Activated T-helper 1 cell treated with anti-CD3 and anti-CD28 coated beads, Interleukin-2, amount 50 U/mL, for 16 hours (primary cell): ENCODE measurements around the gene FREM2.

Experiments used
- DNase-seq, 2 donors: peaks; one replicate each; pipeline ENCODE4 v3.0.0-alpha.2; 2020; ENCODE audit warnings: low read depth in 1 of 2, low spot score in 1 of 2

FREM2 gene

GRCh38 chr13:38824342-38824741, 137.5 kb downstream of the FREM2 start:
- no peak for DNase-seq

GRCh38 chr13:38826182-38826813, 139.4 kb downstream of the FREM2 start:
- DNase-seq, result no peak

- no peak for DNase-seq
Measured at GRCh38 chr13:38830442-38831045, 143.7 kb downstream of the FREM2 start.

- no peak for DNase-seq
Measured at GRCh38 chr13:38844581-38844980, 157.7 kb downstream of the FREM2 start.

- DNase-seq, result no peak
Measured at GRCh38 chr13:38848360-38848759, 161.5 kb downstream of the FREM2 start.

- no peak for DNase-seq
Measured at GRCh38 chr13:38849315-38849714, 162.4 kb downstream of the FREM2 start.

- no peak for DNase-seq
Measured at GRCh38 chr13:38850868-38851626, 164.2 kb downstream of the FREM2 start.

GRCh38 chr13:38854226-38854625, 167.3 kb downstream of the FREM2 start:
- no peak for DNase-seq

GRCh38 chr13:38856065-38856464, 169.2 kb downstream of the FREM2 start:
- DNase-seq, result no peak

- no peak for DNase-seq
Measured at GRCh38 chr13:38862443-38862842, 175.6 kb downstream of the FREM2 start.

- DNase-seq, result no peak
Measured at GRCh38 chr13:38863536-38863935, 176.7 kb downstream of the FREM2 start.

- DNase-seq, result no peak
Measured at GRCh38 chr13:38866649-38867048, 179.8 kb downstream of the FREM2 start.

GRCh38 chr13:38868399-38868798, 181.5 kb downstream of the FREM2 start:
- DNase-seq, result no peak

- no peak for DNase-seq
Measured at GRCh38 chr13:38868870-38869269, 182.0 kb downstream of the FREM2 start.

GRCh38 chr13:38871275-38871674, 184.4 kb downstream of the FREM2 start:
- DNase-seq, result no peak

- no peak for DNase-seq
Measured at GRCh38 chr13:38872693-38873092, 185.8 kb downstream of the FREM2 start.

GRCh38 chr13:38875186-38875875, 188.5 kb downstream of the FREM2 start:
- no peak for DNase-seq

- no peak for DNase-seq
Measured at GRCh38 chr13:38879278-38879677, 192.4 kb downstream of the FREM2 start.

GRCh38 chr13:38879786-38880185, 192.9 kb downstream of the FREM2 start:
- no peak for DNase-seq

GRCh38 chr13:38880397-38880796, 193.5 kb downstream of the FREM2 start:
- no peak for DNase-seq

- no peak for DNase-seq
Measured at GRCh38 chr13:38883783-38884182, 196.9 kb downstream of the FREM2 start.

- no peak for DNase-seq
Measured at GRCh38 chr13:38888309-38888708, 201.4 kb downstream of the FREM2 start.
